ENCODE measurements around the gene ABCC11.
A peak's percentile ranks its signal among the peaks of the same experiment; 100 is the strongest.

The ABCC11 gene

GRCh38 chr16:48129926-48130325 is 117.4 kb downstream of the ABCC11 start:
- Histone ChIP-seq H2AK5ac (ENCODE audit: low read length) (no peak overlapping the region), H3K4me1 (ENCODE audit: control insufficient read depth, low read depth, low read length) (no peaks in the 10 kb centered on the region), H3K4me3 (ENCODE audit: low read length) (no peak overlapping the region), H3K36me3 (ENCODE audit: control insufficient read depth, insufficient read depth, low read length) (no peaks in the 10 kb centered on the region), H3K18ac (ENCODE audit: low read length) (no peak overlapping the region), H3K4me2 (ENCODE audit: low read length) (no peak overlapping the region), H4K8ac (ENCODE audit: low read depth, low read length) (no peak overlapping the region), H3K9ac (ENCODE audit: low read length) (no peak overlapping the region), H2BK120ac (ENCODE audit: low read depth, low read length) (no peak overlapping the region), H2BK5ac (ENCODE audit: low read length) (no peak overlapping the region), H4K5ac (ENCODE audit: low read length) (no peak overlapping the region), H3K23ac (ENCODE audit: low read length) (no peak overlapping the region), H3K56ac (ENCODE audit: low read length) (no peak overlapping the region), H3K4ac (ENCODE audit: low read depth, low read length) (no peak overlapping the region), H3K79me1 (ENCODE audit: low read length) (no peaks in the 10 kb centered on the region), H3K27ac (ENCODE audit: low read depth, low read length) (no peak overlapping the region), H2BK15ac (replicated peaks; ENCODE audit: low read depth) (no peak overlapping the region), H3K79me2 (ENCODE audit: control insufficient read depth, insufficient read depth, low read length) (no peaks in the 10 kb centered on the region), H3K27me3 (ENCODE audit: insufficient read depth, low read length, poor library complexity) (no peaks in the 10 kb centered on the region)
- WGBS (ENCODE audit: extremely low coverage, insufficient coverage, low lambda C conversion rate) = no CpG with 5 or more reads among the region's 3 CpGs
- no peak for DNase-seq

GRCh38 chr16:48128769-48129168 is 118.6 kb downstream of the ABCC11 start:
- Histone ChIP-seq H3K79me2 (ENCODE audit: control insufficient read depth, insufficient read depth, low read length) (no peaks in the 10 kb centered on the region), H3K27me3 (ENCODE audit: insufficient read depth, low read length, poor library complexity) (no peaks in the 10 kb centered on the region), H4K5ac (ENCODE audit: low read length) (no peak overlapping the region), H3K56ac (ENCODE audit: low read length) (no peak overlapping the region), H3K9ac (ENCODE audit: low read length) (no peak overlapping the region), H3K27ac (ENCODE audit: low read depth, low read length) (no peak overlapping the region), H3K23ac (ENCODE audit: low read length) (no peak overlapping the region), H3K4me2 (ENCODE audit: low read length) (no peak overlapping the region), H4K8ac (ENCODE audit: low read depth, low read length) (no peak overlapping the region), H3K4me1 (ENCODE audit: control insufficient read depth, low read depth, low read length) (no peaks in the 10 kb centered on the region), H3K36me3 (ENCODE audit: control insufficient read depth, insufficient read depth, low read length) (no peaks in the 10 kb centered on the region), H3K4ac (ENCODE audit: low read depth, low read length) (no peak overlapping the region), H2BK15ac (replicated peaks; ENCODE audit: low read depth) (no peak overlapping the region), H3K4me3 (ENCODE audit: low read length) (no peak overlapping the region), H2AK5ac (ENCODE audit: low read length) (no peak overlapping the region), H2BK120ac (ENCODE audit: low read depth, low read length) (no peak overlapping the region), H2BK5ac (ENCODE audit: low read length) (no peak overlapping the region), H3K18ac (ENCODE audit: low read length) (no peak overlapping the region), H3K79me1 (ENCODE audit: low read length) (no peaks in the 10 kb centered on the region)
- DNase-seq = no peak
- WGBS (ENCODE audit: extremely low coverage, insufficient coverage, low lambda C conversion rate) = no CpG with 5 or more reads among the region's 2 CpGs

DNA sequence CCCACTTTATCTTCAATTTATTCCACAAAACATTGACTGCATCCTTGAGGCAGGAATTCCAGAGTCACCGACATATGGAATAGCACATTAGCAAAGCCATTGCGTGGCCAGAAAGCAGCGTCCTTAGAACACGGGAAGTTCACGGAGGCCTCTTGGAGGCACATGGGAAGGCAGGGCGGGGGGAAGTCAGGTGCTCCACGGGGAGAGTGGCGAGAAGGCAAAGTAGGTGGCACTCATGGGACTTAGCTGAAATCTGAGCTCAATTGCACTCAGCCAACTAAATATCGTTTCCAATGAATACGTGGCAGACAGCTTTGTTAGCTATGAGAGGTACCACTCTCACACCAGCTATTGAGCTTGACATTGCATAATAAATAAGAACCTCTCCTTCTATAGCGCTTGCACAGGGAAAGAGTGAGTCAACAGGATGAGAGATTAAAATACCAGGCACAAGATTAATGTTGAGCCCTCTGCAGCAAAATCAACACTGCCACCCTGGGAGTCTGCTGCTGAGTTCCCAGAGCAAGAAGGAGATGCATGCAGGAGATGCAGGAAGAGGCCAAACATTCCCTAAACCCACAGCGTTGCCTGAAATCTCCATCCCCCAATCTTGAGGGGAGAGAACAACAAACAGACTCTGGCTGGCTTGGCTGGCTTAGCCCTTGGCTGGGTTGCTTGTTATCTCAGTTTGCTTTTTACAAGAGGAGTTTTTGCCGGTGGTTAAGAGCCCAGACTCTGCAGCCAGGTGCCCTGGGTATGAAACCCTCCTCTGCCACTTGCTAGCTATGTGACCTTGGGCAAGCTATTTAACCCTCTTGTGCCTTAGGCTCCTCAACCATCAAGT is 120.3 kb downstream of the ABCC11 start:
- no CpG with 5 or more reads among the region's 13 CpGs for WGBS (ENCODE audit: extremely low coverage, insufficient coverage, low lambda C conversion rate)
- Histone ChIP-seq H3K79me2 (ENCODE audit: control insufficient read depth, insufficient read depth, low read length) (no peaks in the 10 kb centered on the region), H3K4me3 (ENCODE audit: low read length) (no peak overlapping the region), H2BK5ac (ENCODE audit: low read length) (no peak overlapping the region), H3K27me3 (ENCODE audit: insufficient read depth, low read length, poor library complexity) (no peaks in the 10 kb centered on the region), H4K5ac (ENCODE audit: low read length) (no peak overlapping the region), H2BK120ac (ENCODE audit: low read depth, low read length) (no peak overlapping the region), H3K36me3 (ENCODE audit: control insufficient read depth, insufficient read depth, low read length) (no peaks in the 10 kb centered on the region), H3K4me1 (ENCODE audit: control insufficient read depth, low read depth, low read length) (no peaks in the 10 kb centered on the region), H3K23ac (ENCODE audit: low read length) (no peak overlapping the region), H3K79me1 (ENCODE audit: low read length) (no peaks in the 10 kb centered on the region), H4K8ac (ENCODE audit: low read depth, low read length) (no peak overlapping the region), H3K4ac (ENCODE audit: low read depth, low read length) (no peak overlapping the region), H3K18ac (ENCODE audit: low read length) (no peak overlapping the region), H3K4me2 (ENCODE audit: low read length) (no peak overlapping the region), H3K56ac (ENCODE audit: low read length) (no peak overlapping the region), H3K27ac (ENCODE audit: low read depth, low read length) (no peak overlapping the region), H3K9ac (ENCODE audit: low read length) (no peak overlapping the region), H2BK15ac (replicated peaks; ENCODE audit: low read depth) (no peak overlapping the region), H2AK5ac (ENCODE audit: low read length) (no peak overlapping the region)
- peak; percentile 41 for DNase-seq

GRCh38 chr16:48125888-48126287 is 121.5 kb downstream of the ABCC11 start:
- H4K5ac ChIP-seq (ENCODE audit: low read length) = no peak overlapping the region
- no CpG with 5 or more reads among the region's 5 CpGs for WGBS (ENCODE audit: extremely low coverage, insufficient coverage, low lambda C conversion rate)
- no peaks in the 10 kb centered on the region for H3K36me3 ChIP-seq (ENCODE audit: control insufficient read depth, insufficient read depth, low read length)

GRCh38 chr16:48124266-48124665 is 123.1 kb downstream of the ABCC11 start:
- no peak overlapping the region for H3K4ac ChIP-seq (ENCODE audit: low read depth, low read length)
- no peaks in the 10 kb centered on the region for H3K27me3 ChIP-seq (ENCODE audit: insufficient read depth, low read length, poor library complexity)
- H3K23ac ChIP-seq (ENCODE audit: low read length) = no peak overlapping the region
- WGBS (ENCODE audit: extremely low coverage, insufficient coverage, low lambda C conversion rate) = no CpG with 5 or more reads among the region's 2 CpGs
- no peaks in the 10 kb centered on the region for H3K79me1 ChIP-seq (ENCODE audit: low read length)
- H3K4me3 ChIP-seq (ENCODE audit: low read length) = no peak overlapping the region
- H2BK120ac ChIP-seq (ENCODE audit: low read depth, low read length) = no peak overlapping the region
- no peak overlapping the region for H3K56ac ChIP-seq (ENCODE audit: low read length)
- no peak overlapping the region for H2BK15ac ChIP-seq (replicated peaks; ENCODE audit: low read depth)
- H3K18ac ChIP-seq (ENCODE audit: low read length) = no peak overlapping the region
- H3K9ac ChIP-seq (ENCODE audit: low read length) = no peak overlapping the region
- no peak overlapping the region for H2BK5ac ChIP-seq (ENCODE audit: low read length)
- no peak overlapping the region for H4K5ac ChIP-seq (ENCODE audit: low read length)
- H4K8ac ChIP-seq (ENCODE audit: low read depth, low read length) = no peak overlapping the region
- H3K27ac ChIP-seq (ENCODE audit: low read depth, low read length) = no peak overlapping the region
- DNase-seq = no peak
- H3K4me1 ChIP-seq (ENCODE audit: control insufficient read depth, low read depth, low read length) = no peaks in the 10 kb centered on the region
- H3K4me2 ChIP-seq (ENCODE audit: low read length) = no peak overlapping the region
- no peaks in the 10 kb centered on the region for H3K79me2 ChIP-seq (ENCODE audit: control insufficient read depth, insufficient read depth, low read length)
- no peak overlapping the region for H2AK5ac ChIP-seq (ENCODE audit: low read length)
- H3K36me3 ChIP-seq (ENCODE audit: control insufficient read depth, insufficient read depth, low read length) = no peaks in the 10 kb centered on the region

More at GRCh38 chr16:48125888-48126287, 121.5 kb downstream of the ABCC11 start:
- no peak overlapping the region for H2BK15ac ChIP-seq (replicated peaks; ENCODE audit: low read depth)
- no peaks in the 10 kb centered on the region for H3K79me1 ChIP-seq (ENCODE audit: low read length)
- H3K56ac ChIP-seq (ENCODE audit: low read length) = no peak overlapping the region
- no peak overlapping the region for H3K4me2 ChIP-seq (ENCODE audit: low read length)
- no peak overlapping the region for H2AK5ac ChIP-seq (ENCODE audit: low read length)
- no peaks in the 10 kb centered on the region for H3K79me2 ChIP-seq (ENCODE audit: control insufficient read depth, insufficient read depth, low read length)
- no peaks in the 10 kb centered on the region for H3K27me3 ChIP-seq (ENCODE audit: insufficient read depth, low read length, poor library complexity)
- H2BK5ac ChIP-seq (ENCODE audit: low read length) = no peak overlapping the region
- no peak overlapping the region for H3K4me3 ChIP-seq (ENCODE audit: low read length)
- H3K18ac ChIP-seq (ENCODE audit: low read length) = no peak overlapping the region
- H3K27ac ChIP-seq (ENCODE audit: low read depth, low read length) = no peak overlapping the region
- H4K8ac ChIP-seq (ENCODE audit: low read depth, low read length) = no peak overlapping the region
- DNase-seq = peak; percentile 13
- H3K23ac ChIP-seq (ENCODE audit: low read length) = no peak overlapping the region
- H3K4me1 ChIP-seq (ENCODE audit: control insufficient read depth, low read depth, low read length) = no peaks in the 10 kb centered on the region
- H2BK120ac ChIP-seq (ENCODE audit: low read depth, low read length) = no peak overlapping the region
- no peak overlapping the region for H3K9ac ChIP-seq (ENCODE audit: low read length)
- H3K4ac ChIP-seq (ENCODE audit: low read depth, low read length) = no peak overlapping the region

All from mesendoderm (in vitro differentiated cells).